ENCODE data around the gene PRKACG.

PRKACG gene

DNA sequence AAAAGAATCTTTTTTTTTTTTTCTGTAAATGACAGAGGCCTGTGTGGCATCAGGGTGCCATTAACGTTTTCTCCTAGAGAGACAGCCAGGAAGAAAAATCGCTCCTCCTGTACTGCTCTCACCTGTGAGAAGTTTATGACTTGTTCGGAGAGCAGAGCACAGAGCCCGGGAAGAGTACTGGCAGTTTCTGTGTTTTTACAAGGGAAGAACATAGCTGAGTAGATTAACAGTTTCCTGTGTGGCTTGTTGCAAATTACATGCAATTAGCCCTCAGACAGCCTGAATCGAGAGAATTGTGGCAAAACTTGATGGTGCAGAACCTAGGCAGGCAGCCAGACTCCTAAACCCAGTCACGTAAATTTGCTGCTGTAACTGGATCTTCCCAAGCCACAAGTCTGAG, 32.1 kb downstream of the PRKACG start:
- no peak for DNase-seq (ENCODE audit: low read depth)

- no peak for DNase-seq (ENCODE audit: low read depth)
These were observed 33.5 kb downstream of the PRKACG start for GRCh38 chr9:68980341-68980914.

DNA sequence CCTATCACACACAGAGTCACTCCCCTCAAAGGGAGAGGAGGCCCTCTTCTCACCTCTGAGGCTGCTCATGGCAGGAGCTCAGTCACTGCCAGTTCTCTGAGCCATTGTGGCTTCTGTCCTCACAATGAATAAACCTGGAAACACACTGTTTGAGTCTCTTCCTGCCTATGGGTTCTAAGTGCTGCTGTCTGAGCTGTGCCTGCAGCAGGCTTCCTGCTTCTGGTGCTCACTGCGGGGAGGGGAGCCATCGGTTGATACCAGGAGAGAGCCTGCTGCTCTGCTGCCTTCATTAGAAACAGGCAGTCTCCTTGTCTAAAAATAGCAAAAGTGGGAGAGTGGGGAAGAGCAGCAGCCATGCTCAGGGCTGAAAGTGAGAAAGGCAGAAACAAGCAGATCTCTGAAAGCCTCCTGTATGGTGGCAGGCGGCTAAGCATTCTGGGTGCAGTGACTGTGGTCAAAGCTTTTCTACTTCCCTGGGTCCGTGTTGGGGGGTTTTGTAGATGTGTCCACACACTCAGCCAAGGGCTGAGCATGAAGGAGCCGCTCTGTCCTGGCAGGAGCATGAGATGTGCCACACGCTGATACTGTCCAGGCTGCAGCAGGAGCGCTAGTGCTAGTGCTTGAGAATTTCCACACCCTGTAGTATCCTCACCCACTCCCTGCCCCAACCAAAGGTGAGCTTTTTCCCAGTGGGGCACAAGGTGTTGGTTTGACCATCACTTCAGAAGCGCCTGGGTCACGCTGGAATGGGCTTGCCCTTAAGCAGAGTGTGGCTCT, 34.2 kb downstream of the PRKACG start:
- DNase-seq (ENCODE audit: low read depth) = no peak

DNA sequence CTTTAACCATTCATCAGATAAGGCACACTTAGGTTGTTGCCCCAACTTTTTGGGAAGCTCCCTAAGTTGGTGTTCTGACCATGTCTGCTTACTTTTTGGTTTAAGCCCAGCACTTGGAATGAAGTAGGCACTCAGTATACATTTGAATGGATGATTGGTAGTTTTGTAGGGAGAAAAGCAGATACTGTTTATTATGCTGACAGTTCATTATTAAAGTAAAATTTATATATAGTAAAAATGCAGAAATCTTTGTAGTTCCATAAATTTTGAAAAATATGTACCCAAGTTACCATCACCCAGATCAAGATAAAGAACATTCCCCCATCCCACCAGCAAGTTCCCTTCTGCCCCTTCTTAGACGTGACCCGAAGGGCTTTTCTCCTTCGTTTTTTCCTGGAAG, 35.4 kb downstream of the PRKACG start:
- no peak for DNase-seq (ENCODE audit: low read depth)

GRCh38 chr9:68978066-68978465, 35.8 kb downstream of the PRKACG start:
- no peak for DNase-seq (ENCODE audit: low read depth)

DNA sequence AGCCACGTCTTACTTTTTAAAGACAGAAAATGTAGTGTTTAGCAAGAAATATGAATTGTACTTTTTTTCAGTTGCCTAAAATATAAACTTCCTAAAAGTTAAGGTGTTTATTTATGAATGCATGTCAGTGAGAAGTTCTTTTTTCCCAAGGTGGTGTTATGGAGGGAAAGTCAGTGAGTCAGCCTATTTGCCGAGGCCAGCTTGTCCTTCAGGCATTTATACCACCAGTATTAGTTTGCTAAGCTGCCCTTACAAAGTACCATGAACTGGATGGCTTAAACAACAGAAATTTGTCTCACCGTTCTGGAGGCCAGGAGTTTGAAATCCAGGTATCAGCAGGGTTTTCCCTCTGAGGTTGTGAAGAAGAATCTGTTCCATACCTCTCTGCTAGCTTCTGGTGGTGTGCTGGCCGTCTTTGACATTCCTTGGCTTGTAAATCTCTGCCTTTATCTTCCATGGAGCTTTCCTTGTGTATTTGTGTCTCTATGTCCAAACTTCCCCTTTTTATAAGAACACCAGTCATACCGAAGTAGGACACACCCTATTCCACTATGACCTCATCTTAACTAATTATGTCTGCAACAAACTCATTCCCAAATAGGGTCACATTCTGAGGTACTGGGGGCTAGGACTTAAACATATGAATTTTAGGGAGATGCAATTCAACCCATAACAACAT, 38.4 kb downstream of the PRKACG start:
- DNase-seq (ENCODE audit: low read depth) = no peak

DNA sequence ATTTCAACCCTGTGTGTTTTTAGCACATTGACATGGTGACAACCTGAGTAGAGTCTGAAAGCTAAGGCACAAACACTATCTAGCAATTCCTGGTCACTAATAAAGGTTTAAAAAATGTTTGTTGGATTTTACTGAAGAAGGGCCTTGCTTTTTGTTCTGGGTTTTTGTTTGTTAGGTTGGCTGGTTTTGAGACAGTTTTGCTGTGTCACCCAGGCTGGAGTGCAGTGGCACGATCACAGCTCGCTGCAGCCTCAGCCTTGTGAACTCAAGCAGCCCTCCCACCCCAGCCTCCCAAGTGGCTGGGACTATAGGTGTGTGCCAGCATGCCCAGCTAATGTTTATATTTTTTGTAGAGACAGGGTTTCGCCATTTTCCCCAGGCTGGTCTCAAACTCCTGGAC, 39.0 kb downstream of the PRKACG start:
- DNase-seq (ENCODE audit: low read depth) = no peak

GRCh38 chr9:68974431-68974830, 39.5 kb downstream of the PRKACG start:
- no peak for DNase-seq (ENCODE audit: low read depth)

- DNase-seq (ENCODE audit: low read depth) = no peak
These were observed 40.3 kb downstream of the PRKACG start for GRCh38 chr9:68973619-68974018.

- no peak for DNase-seq (ENCODE audit: low read depth)
These were observed 43.8 kb downstream of the PRKACG start for GRCh38 chr9:68970151-68970550.

GRCh38 chr9:68969538-68969937, 44.4 kb downstream of the PRKACG start:
- DNase-seq (ENCODE audit: low read depth) = no peak

GRCh38 chr9:68967800-68968199, 46.1 kb downstream of the PRKACG start:
- DNase-seq (ENCODE audit: low read depth) = no peak

GRCh38 chr9:68966496-68966944, 47.4 kb downstream of the PRKACG start:
- DNase-seq (ENCODE audit: low read depth) = no peak

DNA sequence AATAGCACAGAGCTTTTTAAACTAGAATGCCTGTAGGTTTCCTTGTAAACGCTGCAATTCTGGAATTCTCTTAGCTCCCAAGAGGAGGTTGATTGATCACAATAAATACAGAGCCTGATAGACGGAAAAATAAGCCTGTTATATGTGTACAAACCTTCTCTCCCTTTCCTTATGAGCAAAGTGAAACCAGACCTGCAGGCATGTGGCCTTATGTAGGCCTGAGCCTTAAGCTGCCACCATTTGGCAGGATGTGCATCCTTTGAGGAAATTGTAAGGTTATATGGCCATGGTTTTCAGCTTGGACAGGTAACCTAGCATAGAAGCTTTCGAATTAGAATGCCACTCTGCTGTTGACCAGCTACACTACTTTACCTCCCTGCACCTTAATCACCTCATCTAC, 49.1 kb downstream of the PRKACG start:
- no peak for DNase-seq (ENCODE audit: low read depth)

DNA sequence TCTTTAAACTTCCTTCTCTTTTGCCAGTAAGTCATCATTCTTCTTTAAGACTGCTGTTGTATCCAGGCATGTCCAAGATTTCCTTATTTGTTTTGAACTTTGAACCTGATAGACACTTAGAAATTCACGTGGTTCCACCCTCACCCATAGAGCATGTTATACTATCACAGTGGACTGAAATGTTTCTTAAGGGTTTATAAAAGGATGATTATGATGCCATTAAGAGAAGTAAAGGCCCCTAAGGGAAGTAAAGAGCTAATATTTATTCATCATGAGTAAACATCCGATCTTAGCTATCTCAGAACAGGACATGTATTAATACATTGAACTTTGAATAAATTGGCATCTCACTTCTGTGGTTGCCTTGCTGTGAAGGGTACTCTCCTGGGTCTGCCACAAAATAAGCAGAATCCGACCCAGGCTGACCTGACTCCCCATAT, 49.8 kb downstream of the PRKACG start:
- DNase-seq (ENCODE audit: low read depth) = no peak

- DNase-seq (ENCODE audit: low read depth) = no peak
These were observed 50.5 kb downstream of the PRKACG start for GRCh38 chr9:68963416-68963815.

Measured in amniotic epithelial cell (primary cell).